ENCODE measurements around the gene RINT1. TPM values are rescaled to one million over a fixed set of nuclear protein-coding genes. Genes with fewer than 3 reads are reported as not detected.

The RINT1 gene
- total RNA-seq, 2 donors from 2014 or later = 29.8 to 30.0 TPM

DNA sequence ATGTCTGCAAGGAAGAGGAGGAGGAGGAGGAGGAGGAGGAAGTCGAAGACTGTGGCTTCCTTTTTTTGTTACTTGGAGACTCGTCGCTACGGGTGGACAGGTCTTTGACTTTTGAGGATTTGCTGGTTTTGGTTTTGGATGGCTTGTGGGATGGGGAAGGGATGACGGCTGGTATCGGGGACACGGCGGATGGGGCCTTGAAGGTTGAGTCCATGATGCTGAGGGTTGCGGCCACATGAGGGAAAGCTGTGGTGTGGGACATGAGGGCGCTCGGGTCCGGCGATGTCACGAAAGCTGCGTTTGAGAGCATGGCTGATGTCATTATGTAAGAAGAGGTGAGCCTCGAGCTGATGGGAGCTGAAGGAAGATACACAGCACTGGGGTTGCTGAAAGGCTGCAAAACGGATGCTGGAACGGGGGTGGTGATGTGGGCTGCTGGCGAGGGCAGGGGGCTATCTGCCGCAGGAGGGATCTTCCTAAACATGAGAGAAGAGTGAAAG, 82.4 kb downstream of the RINT1 start:
- H3K36me3 Mint-ChIP-seq (ENCODE audit: insufficient read depth in 2 of 2) = peaks cover 0 to 1% of the 10 kb centered on the region in 2 donors
- DNase-seq (no peak), ATAC-seq (replicated peaks in 1 of 2) (no peak)
- no peaks in the 10 kb centered on the region for H3K27me3 Mint-ChIP-seq (ENCODE audit: low read depth)
- H3K4me3 Mint-ChIP-seq = no peak overlapping the region
- H3K27ac Mint-ChIP-seq = no peak overlapping the region
- no peaks in the 10 kb centered on the region for H3K9me3 Mint-ChIP-seq
- H3K4me1 Mint-ChIP-seq (ENCODE audit: low read depth) = no peaks in the 10 kb centered on the region

Other genes starting within 250 kb of the RINT1 start
- 10 to 100 TPM; 45.4 to 51.0 TPM for gene SRPK2, start 143.3 kb upstream of the RINT1 start, total RNA-seq
- gene PUS7, start 9.9 kb upstream of the RINT1 start, total RNA-seq = 10 to 100 TPM; 14.4 to 14.5 TPM
- not detected for gene EFCAB10, start 49.3 kb downstream of the RINT1 start, total RNA-seq